Neuron (in vitro differentiated cells): ENCODE measurements around the gene PHLPP2.

Source experiments
- H2AFZ ChIP-seq: one replicate; pipeline ENCODE4 v1.6.1; 2013; ENCODE audit warnings: low read depth, mild to moderate bottlenecking, inconsistent platforms, low read length, moderate library complexity
- H3K27me3 ChIP-seq: one replicate; pipeline ENCODE4 v1.6.1; 2013; ENCODE audit warnings: low read length; ENCODE audit not compliant: insufficient read depth
- H3K36me3 ChIP-seq: one replicate; pipeline ENCODE4 v1.6.1; 2013; ENCODE audit warnings: low read length; ENCODE audit not compliant: insufficient read depth
- H3K4me1 ChIP-seq: one replicate; pipeline ENCODE4 v1.6.1; 2013; ENCODE audit warnings: low read length; ENCODE audit not compliant: insufficient read depth
- H3K4me3 ChIP-seq: 2 replicates; pipeline ENCODE4 v1.5.1; 2013; ENCODE audit warnings: mild to moderate bottlenecking, low read length, moderate library complexity
- H3K9me3 ChIP-seq: one replicate; pipeline ENCODE4 v1.6.1; 2013; ENCODE audit warnings: low read length

The PHLPP2 gene

GRCh38 chr16:71645450-71645849, 79.1 kb downstream of the PHLPP2 start:
- no peaks in the 10 kb centered on the region for H3K4me1 ChIP-seq
- H3K9me3 ChIP-seq: peaks cover under 1% of the 10 kb centered on the region
- H3K4me3 ChIP-seq: no peak overlapping the region
- peaks cover 37% of the 10 kb centered on the region for H3K36me3 ChIP-seq
- no peaks in the 10 kb centered on the region for H3K27me3 ChIP-seq
- H2AFZ ChIP-seq: no peak overlapping the region

- H3K4me1 ChIP-seq: no peaks in the 10 kb centered on the region
- H3K4me3 ChIP-seq: no peak overlapping the region
- H3K9me3 ChIP-seq: peaks cover 4% of the 10 kb centered on the region
- H2AFZ ChIP-seq: no peak overlapping the region
- H3K36me3 ChIP-seq: peaks cover 2% of the 10 kb centered on the region
- no peaks in the 10 kb centered on the region for H3K27me3 ChIP-seq
Observed at GRCh38 chr16:71637398-71637797, 87.1 kb downstream of the PHLPP2 start.

- H3K4me1 ChIP-seq: no peaks in the 10 kb centered on the region
- H2AFZ ChIP-seq: no peak overlapping the region
- H3K4me3 ChIP-seq: no peak overlapping the region
- H3K36me3 ChIP-seq: peaks cover 2% of the 10 kb centered on the region
- no peaks in the 10 kb centered on the region for H3K27me3 ChIP-seq
- H3K9me3 ChIP-seq: peaks cover 4% of the 10 kb centered on the region
Observed at GRCh38 chr16:71635632-71636031, 88.9 kb downstream of the PHLPP2 start.

GRCh38 chr16:71631776-71632175, 92.7 kb downstream of the PHLPP2 start:
- H3K4me1 ChIP-seq: peaks cover 8% of the 10 kb centered on the region
- H3K4me3 ChIP-seq: no peak overlapping the region
- no peaks in the 10 kb centered on the region for H3K9me3 ChIP-seq
- H3K36me3 ChIP-seq: no peaks in the 10 kb centered on the region
- H3K27me3 ChIP-seq: peaks cover 7% of the 10 kb centered on the region
- no peak overlapping the region for H2AFZ ChIP-seq

GRCh38 chr16:71630808-71631207, 93.7 kb downstream of the PHLPP2 start:
- Histone ChIP-seq H2AFZ (no peak overlapping the region), H3K9me3 (no peaks in the 10 kb centered on the region), H3K27me3 (peaks cover 16% of the 10 kb centered on the region), H3K36me3 (no peaks in the 10 kb centered on the region), H3K4me3 (no peak overlapping the region), H3K4me1 (peaks cover 17% of the 10 kb centered on the region)

GRCh38 chr16:71629278-71630016, 95.1 kb downstream of the PHLPP2 start:
- peaks cover 17% of the 10 kb centered on the region for H3K4me1 ChIP-seq
- H2AFZ ChIP-seq: no peak overlapping the region
- peaks cover 26% of the 10 kb centered on the region for H3K27me3 ChIP-seq
- H3K9me3 ChIP-seq: no peaks in the 10 kb centered on the region
- H3K36me3 ChIP-seq: no peaks in the 10 kb centered on the region
- H3K4me3 ChIP-seq: no peak overlapping the region

GRCh38 chr16:71628810-71629209, 95.7 kb downstream of the PHLPP2 start:
- Histone ChIP-seq H3K9me3 (no peaks in the 10 kb centered on the region), H3K4me1 (peaks cover 17% of the 10 kb centered on the region), H3K36me3 (no peaks in the 10 kb centered on the region), H3K4me3 (no peak overlapping the region), H3K27me3 (peaks cover 30% of the 10 kb centered on the region), H2AFZ (no peak overlapping the region)

GRCh38 chr16:71627731-71628181, 96.7 kb downstream of the PHLPP2 start:
- Histone ChIP-seq H3K36me3 (no peaks in the 10 kb centered on the region), H3K9me3 (no peaks in the 10 kb centered on the region), H3K4me1 (peaks cover 17% of the 10 kb centered on the region), H3K27me3 (peaks cover 30% of the 10 kb centered on the region), H2AFZ (no peak overlapping the region), H3K4me3 (no peak overlapping the region)

- Histone ChIP-seq H2AFZ (peak overlapping the region; percentile 78), H3K9me3 (no peaks in the 10 kb centered on the region), H3K4me3 (peak overlapping the region; percentile 45), H3K27me3 (peaks cover 33% of the 10 kb centered on the region), H3K4me1 (peaks cover 17% of the 10 kb centered on the region), H3K36me3 (no peaks in the 10 kb centered on the region)
Observed at GRCh38 chr16:71626858-71627213, 97.7 kb downstream of the PHLPP2 start.

GRCh38 chr16:71626018-71626857, 98.3 kb downstream of the PHLPP2 start, which contains the start of gene MARVELD3:
Gene MARVELD3 (plus strand): TSS chr16:71626184. CDS start chr16:71626230, 46 bp downstream.
- Histone ChIP-seq H3K4me3 (peak within 1 kb of the TSS; percentile 45), H3K4me1 (peaks cover 17% of the 10 kb centered on the region), H3K36me3 (no peaks in the 10 kb centered on the region), H3K9me3 (no peaks in the 10 kb centered on the region), H3K27me3 (peaks cover 33% of the 10 kb centered on the region), H2AFZ (peak within 1 kb of the TSS; percentile 78)

GRCh38 chr16:71625113-71625850, 99.2 kb downstream of the PHLPP2 start:
- H3K4me1 ChIP-seq: peaks cover 17% of the 10 kb centered on the region
- H3K36me3 ChIP-seq: no peaks in the 10 kb centered on the region
- no peak overlapping the region for H2AFZ ChIP-seq
- no peaks in the 10 kb centered on the region for H3K9me3 ChIP-seq
- peaks cover 35% of the 10 kb centered on the region for H3K27me3 ChIP-seq
- no peak overlapping the region for H3K4me3 ChIP-seq

GRCh38 chr16:71623597-71623996, 100.9 kb downstream of the PHLPP2 start:
- Histone ChIP-seq H3K9me3 (no peaks in the 10 kb centered on the region), H3K27me3 (peaks cover 35% of the 10 kb centered on the region), H3K4me3 (no peak overlapping the region), H2AFZ (no peak overlapping the region), H3K36me3 (no peaks in the 10 kb centered on the region), H3K4me1 (peaks cover 10% of the 10 kb centered on the region)

GRCh38 chr16:71622088-71622487, 102.4 kb downstream of the PHLPP2 start:
- Histone ChIP-seq H3K27me3 (peaks cover 31% of the 10 kb centered on the region), H2AFZ (no peak overlapping the region), H3K4me1 (peaks cover 9% of the 10 kb centered on the region), H3K36me3 (no peaks in the 10 kb centered on the region), H3K9me3 (no peaks in the 10 kb centered on the region), H3K4me3 (no peak overlapping the region)
